Stomach smooth muscle (tissue), 2 donors: ENCODE data around the gene TBC1D3B.
"Not testable (repeated sequence)": the region's sequence is repeated elsewhere in the genome, so short reads cannot be mapped to it uniquely, and the experiment has no call there.

Experiments
- H3K27ac ChIP-seq: one replicate; pipeline ENCODE4 v1.7.0; 2013; ENCODE audit warnings: mild to moderate bottlenecking, low read length, inconsistent platforms
- H3K27me3 ChIP-seq, 2 donors: one replicate each; pipeline ENCODE4 v1.7.0; 2013; ENCODE audit warnings: low read length in 2 of 2; ENCODE audit not compliant: insufficient read depth in 2 of 2, control insufficient read depth in 1 of 2
- H3K36me3 ChIP-seq, 2 donors: one replicate each; pipeline ENCODE4 v1.7.0; 2013; ENCODE audit warnings: low read length in 2 of 2; ENCODE audit not compliant: control insufficient read depth in 2 of 2, insufficient read depth in 2 of 2
- H3K4me1 ChIP-seq: one replicate; pipeline ENCODE4 v1.7.0; 2013; ENCODE audit warnings: low read length; ENCODE audit not compliant: control insufficient read depth, insufficient read depth
- H3K4me3 ChIP-seq, 2 donors: one replicate each; pipeline ENCODE4 v1.7.0; 2013; ENCODE audit warnings: low read length in 2 of 2
- H3K9ac ChIP-seq, 2 donors: one replicate each; pipeline ENCODE4 v1.7.0; 2013; ENCODE audit warnings: low read length in 2 of 2, mild to moderate bottlenecking in 1 of 2
- H3K9me3 ChIP-seq, 2 donors: one replicate each; pipeline ENCODE4 v1.7.0; 2013; ENCODE audit warnings: low read length in 2 of 2; ENCODE audit not compliant: control insufficient read depth in 2 of 2
- donor health status: healthy.
- donor health status: Pancreatic carcinoma.

The TBC1D3B gene

DNA sequence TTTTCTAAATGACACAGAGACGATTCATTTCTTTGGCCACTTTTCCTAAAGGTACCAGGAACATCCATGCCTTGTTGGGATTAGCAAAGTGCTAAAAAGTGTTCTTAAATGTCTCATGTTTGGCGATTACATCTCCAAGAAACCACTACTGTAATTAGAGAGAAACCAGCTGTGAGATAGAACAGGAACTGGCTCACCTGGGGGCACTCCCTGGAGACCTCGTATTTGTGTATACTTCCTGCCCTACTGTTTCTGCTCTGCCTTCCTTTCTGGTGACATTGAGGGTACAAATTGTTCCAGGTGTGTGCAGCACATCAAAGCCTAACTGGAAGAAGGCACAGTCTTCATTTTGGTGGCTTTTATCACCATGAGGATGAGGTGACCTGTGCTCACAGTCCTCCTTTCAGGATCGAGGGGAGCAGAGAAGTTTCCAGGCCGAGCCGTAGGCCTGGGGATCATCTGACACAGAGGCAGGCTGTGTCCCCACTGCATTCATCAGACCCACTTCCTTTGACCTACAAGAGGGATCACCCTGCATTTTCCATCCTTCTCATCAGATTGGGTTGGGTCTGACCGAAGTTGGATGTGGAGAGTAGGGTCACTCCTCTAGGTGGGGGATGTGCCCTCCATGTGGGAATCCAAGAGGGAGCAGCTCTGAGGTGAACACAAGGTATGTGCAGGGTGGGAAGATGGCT, 49.1 kb downstream of the TBC1D3B start:
- no peaks in the 10 kb centered on the region for H3K36me3 ChIP-seq
- peaks cover 0 to 5% of the 10 kb centered on the region in 2 donors for H3K27me3 ChIP-seq
- no peak overlapping the region for H3K27ac ChIP-seq
- H3K4me1 ChIP-seq, result no peaks in the 10 kb centered on the region
- H3K9ac ChIP-seq, result no peak overlapping the region
- H3K4me3 ChIP-seq, result no peak overlapping the region
- H3K9me3 ChIP-seq, result no peaks in the 10 kb centered on the region

- Histone ChIP-seq H3K9ac (no peak overlapping the region), H3K36me3 (no peaks in the 10 kb centered on the region), H3K4me3 (no peak overlapping the region), H3K27me3 (peaks cover 0 to 5% of the 10 kb centered on the region in 2 donors), H3K27ac (no peak overlapping the region), H3K9me3 (no peaks in the 10 kb centered on the region), H3K4me1 (no peaks in the 10 kb centered on the region)
These were observed 51.3 kb downstream of the TBC1D3B start for GRCh38 chr17:36124879-36125824.

GRCh38 chr17:36123431-36123830, 53.0 kb downstream of the TBC1D3B start:
- Histone ChIP-seq H3K4me3 (no peak overlapping the region), H3K36me3 (no peaks in the 10 kb centered on the region), H3K9me3 (no peaks in the 10 kb centered on the region), H3K9ac (no peak overlapping the region), H3K27ac (no peak overlapping the region), H3K4me1 (no peaks in the 10 kb centered on the region), H3K27me3 (peaks cover 0 to 5% of the 10 kb centered on the region in 2 donors)

DNA sequence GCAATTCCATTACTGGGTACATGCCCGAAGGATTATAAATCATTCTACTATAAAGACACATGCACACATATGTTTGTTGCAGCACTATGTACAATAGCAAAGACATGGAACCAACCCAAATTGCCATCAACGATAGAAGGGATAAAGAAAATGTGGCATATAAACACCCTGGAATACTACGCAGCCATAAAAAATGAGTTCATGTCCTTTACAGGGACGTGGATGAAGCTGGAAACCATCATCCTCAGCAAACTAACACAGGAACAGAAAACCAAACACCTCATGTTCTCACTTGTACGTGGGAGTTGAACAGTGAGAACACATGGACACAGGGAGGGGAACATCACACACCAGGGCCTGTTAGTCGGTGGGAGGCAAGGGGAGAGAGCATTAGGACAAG, 55.3 kb downstream of the TBC1D3B start:
- not testable (repeated sequence) for H3K36me3 ChIP-seq, H3K27ac ChIP-seq, H3K4me1 ChIP-seq, H3K4me3 ChIP-seq, H3K9ac ChIP-seq, H3K27me3 ChIP-seq, H3K9me3 ChIP-seq

DNA sequence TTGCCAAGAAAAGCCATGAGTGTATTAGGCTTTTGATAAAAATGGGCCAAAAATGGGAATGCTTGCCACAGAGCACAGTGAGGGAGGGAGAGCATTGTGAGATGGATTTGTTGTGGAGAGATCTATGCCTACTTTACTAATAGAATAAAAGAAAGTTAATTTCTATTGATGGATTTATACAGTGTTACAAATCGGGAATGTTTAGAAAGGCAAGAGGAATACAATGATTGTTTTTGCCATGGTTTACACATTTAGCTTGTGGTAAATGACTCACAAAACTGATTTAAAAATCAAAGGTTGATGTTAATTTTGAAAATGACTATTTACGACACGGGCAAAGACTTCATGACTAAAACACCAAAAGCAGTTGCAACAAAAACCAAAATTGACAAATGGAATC, 56.2 kb downstream of the TBC1D3B start:
- no peak overlapping the region for H3K9ac ChIP-seq
- H3K4me3 ChIP-seq, result no peak overlapping the region
- H3K27ac ChIP-seq, result no peak overlapping the region
- H3K4me1 ChIP-seq, result no peaks in the 10 kb centered on the region
- no peaks in the 10 kb centered on the region for H3K36me3 ChIP-seq
- no peaks in the 10 kb centered on the region for H3K9me3 ChIP-seq
- H3K27me3 ChIP-seq, result peaks cover 0 to 4% of the 10 kb centered on the region in 2 donors

- no peak overlapping the region for H3K27ac ChIP-seq
- H3K9ac ChIP-seq, result no peak overlapping the region
- H3K9me3 ChIP-seq, result no peaks in the 10 kb centered on the region
- H3K27me3 ChIP-seq, result no peaks in the 10 kb centered on the region
- no peak overlapping the region for H3K4me3 ChIP-seq
- no peaks in the 10 kb centered on the region for H3K36me3 ChIP-seq
- H3K4me1 ChIP-seq, result no peaks in the 10 kb centered on the region
These were observed 57.7 kb downstream of the TBC1D3B start for GRCh38 chr17:36118477-36119353.

GRCh38 chr17:36117505-36118382, 58.7 kb downstream of the TBC1D3B start:
- Histone ChIP-seq H3K27me3 (no peaks in the 10 kb centered on the region), H3K9ac (no peak overlapping the region), H3K27ac (no peak overlapping the region), H3K4me3 (no peak overlapping the region), H3K9me3 (no peaks in the 10 kb centered on the region), H3K36me3 (no peaks in the 10 kb centered on the region), H3K4me1 (no peaks in the 10 kb centered on the region)
